NCI-H146 (cell line): ENCODE results near the gene MUC15.
A peak's percentile ranks its signal among the peaks of the same experiment; 100 is the strongest.

Experiments
- DNase-seq: peaks from one replicate; lab custom pipeline; 2025; lab: John Stamatoyannopoulos, UW

Gene MUC15

GRCh38 chr11:26573896-26574295, 1.8 kb upstream of the MUC15 start:
- DNase-seq = peak; percentile 96

GRCh38 chr11:26572770-26573402, 823 bp upstream of the MUC15 start:
- no peak for DNase-seq

GRCh38 chr11:26569646-26570045, 2.4 kb downstream of the MUC15 start:
- DNase-seq = no peak

DNA sequence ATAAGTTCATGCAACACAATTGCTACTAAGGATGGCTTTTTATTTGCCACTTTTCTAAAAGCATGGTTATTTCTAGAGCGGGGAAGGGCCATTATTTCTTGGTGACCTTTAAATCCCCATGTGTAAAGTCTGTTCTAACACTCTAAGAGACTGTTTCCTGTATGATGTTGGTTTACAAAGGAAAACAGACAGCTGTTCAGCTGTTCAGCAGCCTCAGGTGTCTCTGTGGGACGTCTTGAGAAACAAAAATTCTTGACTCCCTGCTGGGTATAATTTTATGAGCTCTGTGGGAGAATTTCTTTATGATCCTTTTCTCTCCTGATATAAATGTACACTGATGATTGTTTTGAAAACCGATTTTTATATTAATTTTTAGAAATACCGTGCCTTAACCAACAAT, 13.9 kb downstream of the MUC15 start:
- peak; percentile 72 for DNase-seq

DNA sequence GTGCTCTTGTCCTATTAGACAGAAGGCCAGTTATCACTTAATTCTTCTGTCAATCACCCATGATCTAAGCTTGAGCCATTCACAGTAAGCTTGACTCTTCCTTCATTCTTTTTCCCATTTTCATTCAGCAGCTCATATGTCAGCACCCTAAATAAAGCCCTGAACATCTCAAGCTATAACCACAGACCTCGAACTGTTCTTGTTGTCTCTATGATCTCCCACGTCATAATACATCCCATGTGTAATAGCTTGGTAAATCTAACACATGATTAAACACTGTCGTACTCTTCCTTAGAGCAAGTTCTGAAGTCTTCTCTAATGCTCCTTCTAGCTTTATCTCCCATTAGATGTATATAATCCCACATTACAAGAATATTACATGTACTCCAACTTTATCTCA, 14.4 kb downstream of the MUC15 start:
- no peak for DNase-seq

DNA sequence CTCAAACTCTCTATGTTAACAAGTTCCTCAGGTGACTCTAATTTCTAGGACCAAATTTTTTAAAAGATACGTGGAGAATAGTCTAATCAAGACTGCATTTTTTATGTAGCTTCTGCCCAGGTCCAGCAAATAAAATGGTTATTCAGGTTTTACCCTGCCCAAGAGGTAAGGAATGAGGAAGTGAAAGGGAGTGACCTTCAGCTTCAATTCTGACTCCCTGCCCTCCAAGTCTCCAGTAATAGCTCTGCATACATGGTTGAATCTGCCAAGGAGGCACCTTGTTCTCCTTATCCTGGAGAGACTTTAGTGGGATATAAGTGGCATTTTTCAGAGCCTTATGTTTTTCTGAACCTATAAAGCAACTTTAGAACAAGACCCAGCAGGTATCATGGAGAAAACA, 15.5 kb downstream of the MUC15 start:
- no peak for DNase-seq

DNA sequence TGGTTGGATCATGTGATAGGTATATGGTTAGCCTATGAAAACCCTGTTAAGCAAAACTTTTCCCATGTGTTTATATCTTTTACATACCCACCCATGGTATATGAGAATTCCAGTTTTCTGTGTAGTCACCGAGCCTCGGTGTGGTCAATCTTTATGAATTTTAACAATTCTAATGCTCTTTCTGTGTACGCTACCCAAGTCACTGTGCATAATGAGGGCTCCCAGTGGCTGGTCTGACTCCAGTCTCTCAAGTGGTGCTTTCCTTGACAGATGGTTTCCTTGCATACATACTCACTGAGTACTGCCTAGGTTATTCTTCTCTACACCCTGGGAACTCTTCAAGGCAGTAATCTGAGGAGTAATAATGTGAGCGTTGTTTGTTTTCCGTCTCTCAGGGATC, 17.6 kb downstream of the MUC15 start:
- no peak for DNase-seq

DNA sequence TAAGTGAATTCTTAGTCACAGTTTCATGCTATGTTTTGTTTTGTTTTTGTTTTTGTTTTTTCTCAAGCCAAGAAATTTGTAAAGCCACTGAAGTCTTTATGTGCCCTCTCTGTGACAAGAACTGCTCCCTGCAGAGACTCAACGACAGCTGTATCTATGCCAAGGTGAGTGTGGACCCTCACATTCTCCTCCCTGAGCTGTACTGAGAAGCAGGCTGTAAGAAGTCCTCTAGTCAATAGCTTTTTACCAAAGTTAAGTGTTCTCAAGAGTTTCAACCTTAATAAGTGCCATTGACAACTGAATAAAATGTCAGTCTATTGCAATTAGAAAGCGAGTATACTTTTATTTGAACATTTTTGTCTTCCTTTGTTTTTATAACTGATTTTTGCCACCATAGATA, 18.9 kb downstream of the MUC15 start:
- no peak for DNase-seq

GRCh38 chr11:26551186-26551801, 20.8 kb downstream of the MUC15 start:
- DNase-seq = no peak

GRCh38 chr11:26550022-26550421, 22.0 kb downstream of the MUC15 start:
- no peak for DNase-seq

- DNase-seq = no peak
Observed at GRCh38 chr11:26549176-26549575, 22.9 kb downstream of the MUC15 start.

GRCh38 chr11:26541870-26542269, 30.2 kb downstream of the MUC15 start:
- no peak for DNase-seq

GRCh38 chr11:26539517-26539916, 32.5 kb downstream of the MUC15 start:
- DNase-seq = no peak

DNA sequence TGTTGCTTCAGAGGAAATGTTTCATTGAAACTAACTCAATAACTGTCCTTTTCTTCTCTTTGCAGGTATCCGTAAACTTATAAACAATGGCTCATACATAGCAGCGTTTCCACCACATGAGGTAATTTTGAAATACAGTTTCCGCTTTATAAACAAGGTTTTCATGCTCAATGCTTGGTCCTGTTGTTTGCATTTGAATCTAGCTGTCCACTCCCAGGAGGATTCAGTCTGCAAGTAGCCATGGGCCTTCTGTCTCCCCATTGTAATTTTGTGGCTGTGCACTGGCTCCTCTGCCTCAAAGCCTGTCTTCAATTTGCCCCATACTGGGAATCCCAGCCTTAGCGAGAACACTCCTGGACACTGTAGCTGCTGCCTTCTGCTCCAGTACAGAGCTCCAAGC, 34.7 kb downstream of the MUC15 start:
- DNase-seq = no peak

GRCh38 chr11:26527685-26528084, 44.4 kb downstream of the MUC15 start:
- DNase-seq = no peak

DNA sequence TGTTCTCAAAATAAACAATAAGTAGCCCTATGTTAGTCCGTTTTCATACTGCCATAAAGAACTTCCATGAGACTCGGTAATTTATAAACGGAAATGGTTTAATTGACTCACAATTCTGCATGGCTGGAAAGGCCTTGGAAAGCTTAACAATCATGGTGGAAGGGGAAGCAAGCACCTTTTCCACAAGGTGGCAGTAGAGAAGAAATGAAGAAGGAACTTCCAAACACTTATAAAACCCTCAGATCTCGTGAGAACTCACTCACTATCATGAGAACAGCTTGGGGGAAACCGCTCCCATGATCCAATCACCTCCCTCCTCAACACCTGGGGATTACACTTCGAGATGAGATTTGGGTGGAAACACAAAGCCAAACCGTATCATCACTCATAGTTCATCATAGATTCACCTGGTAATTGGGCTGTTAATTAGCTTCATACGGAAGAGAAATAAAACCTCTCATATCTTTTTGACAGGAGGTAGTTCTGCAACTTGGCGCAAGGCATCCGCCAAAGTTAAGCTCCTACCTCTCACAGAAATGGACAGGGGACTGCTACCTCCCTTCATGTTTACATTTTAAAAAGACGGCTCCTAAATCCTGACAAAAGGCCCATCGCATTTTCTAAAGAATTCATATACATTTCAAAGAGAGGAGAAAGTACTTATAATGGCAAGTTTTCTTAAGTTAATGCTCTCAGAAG, 49.0 kb downstream of the MUC15 start:
- peak; percentile 93 for DNase-seq

GRCh38 chr11:26519469-26519868, 52.6 kb downstream of the MUC15 start:
- DNase-seq = no peak

DNA sequence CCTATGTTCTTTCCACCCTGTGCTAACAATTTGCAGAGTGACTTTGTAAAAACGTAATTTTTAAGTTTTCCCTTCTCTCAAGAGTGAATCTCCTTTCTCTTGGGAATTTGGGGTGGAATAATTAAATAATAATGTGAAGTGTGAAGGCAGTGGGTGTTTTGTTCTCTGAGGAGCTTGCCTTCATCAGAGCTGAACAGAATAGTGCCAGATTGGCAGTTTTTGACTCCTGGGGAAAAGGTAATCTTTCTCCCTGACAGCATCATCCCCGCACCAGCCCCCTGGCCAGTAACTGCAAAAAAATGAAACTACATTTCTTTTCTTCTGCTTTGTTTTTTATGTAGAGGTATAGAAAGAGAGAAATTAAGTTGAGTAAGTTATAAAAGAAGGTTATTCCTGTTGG, 59.9 kb downstream of the MUC15 start:
- DNase-seq = no peak

DNA sequence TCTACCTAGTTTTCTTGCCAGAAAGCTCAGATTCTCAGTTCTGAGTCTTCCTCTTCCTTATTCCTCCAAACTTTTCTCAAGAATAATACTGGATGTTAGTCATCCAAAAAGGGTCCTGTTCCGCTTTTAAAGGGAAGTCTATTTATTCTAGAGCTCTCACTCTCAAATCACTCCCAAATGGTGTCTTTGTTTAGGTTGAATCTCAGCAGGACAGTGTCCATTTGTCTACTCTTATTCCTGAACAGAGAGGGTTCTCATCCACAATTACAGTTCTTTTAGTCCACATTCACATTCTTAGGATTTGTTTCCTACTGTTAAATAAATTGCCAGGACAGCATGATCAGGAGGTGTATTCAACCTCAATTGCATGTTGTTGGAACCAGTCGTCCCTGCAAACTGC, 61.3 kb downstream of the MUC15 start:
- no peak for DNase-seq

- no peak for DNase-seq
Observed at GRCh38 chr11:26510164-26510563, 61.9 kb downstream of the MUC15 start.
